H1 (cell line): ENCODE data around the gene CCDC182. TPM values are rescaled to one million over a fixed set of nuclear protein-coding genes. Genes with fewer than 3 reads are reported as not detected.

ENCODE experiments used
- POLR2AphosphoS5 ChIP-seq: IDR thresholded peaks from 2 replicates; pipeline ENCODE4 v1.6.1; 2011; ENCODE audit warnings: low read depth, low read length
- polyA plus RNA-seq, 7 experiments: library from polyadenylated mRNA; depleted of rRNA in 3 of 7; stranded (reverse) in 5 of 7; unstranded in 2 of 7; fragments of >200 nt in 5 of 7; fragments of 200-250 nt in 2 of 7; gene quantifications; 1 replicate in 5 of 7; 2 replicates in 1 of 7; 4 replicates in 1 of 7; pipeline versions ENCODE4 v1.2.1 to v1.2.3, GENCODE V29; 2011 to 2013; ENCODE audit warnings: missing spikeins in 2 of 7, mixed read lengths in 2 of 7
- total RNA-seq: library from RNA; stranded (reverse); fragmentation: NEBNext Ultra II Directional; extraction: Animal tissue kit (Norgen Biotek cat#: 25700); gene quantifications from 2 replicates; pipeline ENCODE4 v1.2.1, GENCODE V29; 2021

The CCDC182 gene
- total and polyA plus RNA-seq, 2 of the 8 experiments (the other 6 are each of a cell fraction or from before 2014, with no cell fraction given), result not detected

- TF ChIP-seq POLR2AphosphoS5, result no peak
These were observed 7.2 kb upstream of the CCDC182 start (continued) for GRCh38 chr17:57752031-57752905.
